ENCODE measurements around the gene CLEC16A.

- TF ChIP-seq CTCF (IDR thresholded peaks at IDR 0.05 in 4 of 5, conservative IDR thresholded peaks at IDR 0.05 in 1 of 5), result no peak
- no peak for TF ChIP-seq POLR2A (IDR thresholded peaks at IDR 0.05)
Observed at GRCh38 chr16:10957771-10958482, 13.6 kb downstream of the CLEC16A start.
